Esophagus squamous epithelium (tissue), 4 donors: ENCODE data around the gene TMEM51.

Source experiments
- CTCF ChIP-seq, 6 experiments: fragments of 450-650 bp in 4 of 6; fragments of 200-600 bp in 2 of 6; sonication (generic) in 2 of 6; IDR thresholded peaks; one replicate each; pipeline ENCODE4 v1.5.1; 2016 to 2019; ENCODE audit warnings: antibody characterized with exemption in 6 of 6, mild to moderate bottlenecking in 4 of 6, moderate library complexity in 4 of 6
- POLR2A ChIP-seq, 4 donors: fragments of 450-650 bp; IDR thresholded peaks; one replicate each; pipeline ENCODE4 v1.6.1; 2017; ENCODE audit warnings: antibody characterized with exemption in 4 of 4, mild to moderate bottlenecking in 4 of 4, moderate library complexity in 3 of 4

GRCh38 chr1:15172405-15173259, 19.1 kb downstream of the TMEM51 start:
- TF ChIP-seq CTCF (IDR thresholded peaks at IDR 0.05) (no peak), POLR2A (IDR thresholded peaks at IDR 0.05) (no peak)
